ENCODE data around the gene DUSP22.

The DUSP22 gene

DNA sequence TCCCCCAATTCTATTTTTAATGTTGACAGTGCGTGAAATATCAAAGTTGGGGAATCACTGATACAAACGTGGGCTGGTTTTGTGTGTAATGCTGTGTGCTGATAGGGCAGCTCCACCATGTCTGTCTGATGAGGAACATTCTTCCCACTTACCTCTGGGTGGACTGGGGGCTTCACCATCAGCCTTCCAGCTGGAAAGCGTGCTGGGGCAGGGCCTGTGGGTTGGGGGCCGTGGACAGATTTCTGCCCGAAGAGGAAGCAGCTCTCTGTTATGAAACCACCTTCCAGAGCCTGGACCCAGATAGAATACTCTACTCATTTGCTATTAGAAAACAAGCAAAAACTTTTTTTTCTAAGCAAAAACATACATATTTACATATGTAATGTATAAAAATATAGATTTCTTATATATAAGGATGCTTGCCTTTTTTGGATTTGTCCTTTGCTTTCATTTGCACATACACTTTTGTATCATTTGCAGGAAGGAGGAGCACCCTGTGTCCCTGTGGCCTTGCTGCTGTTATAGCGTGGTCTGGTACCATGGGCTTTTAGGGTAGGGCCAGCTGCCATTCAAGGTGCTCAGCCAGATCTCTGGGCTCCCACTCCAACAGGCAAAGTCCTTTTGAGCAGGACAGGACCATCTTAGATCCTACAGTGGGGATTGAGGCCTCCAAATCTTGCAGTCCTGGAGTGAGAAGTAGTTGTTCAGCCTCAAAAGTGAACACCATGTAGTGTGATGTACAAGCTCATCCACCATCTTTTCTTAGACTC, 48.1 kb downstream of the DUSP22 start:
- DNase-seq (ENCODE audit: low spot score) = no peak

DNA sequence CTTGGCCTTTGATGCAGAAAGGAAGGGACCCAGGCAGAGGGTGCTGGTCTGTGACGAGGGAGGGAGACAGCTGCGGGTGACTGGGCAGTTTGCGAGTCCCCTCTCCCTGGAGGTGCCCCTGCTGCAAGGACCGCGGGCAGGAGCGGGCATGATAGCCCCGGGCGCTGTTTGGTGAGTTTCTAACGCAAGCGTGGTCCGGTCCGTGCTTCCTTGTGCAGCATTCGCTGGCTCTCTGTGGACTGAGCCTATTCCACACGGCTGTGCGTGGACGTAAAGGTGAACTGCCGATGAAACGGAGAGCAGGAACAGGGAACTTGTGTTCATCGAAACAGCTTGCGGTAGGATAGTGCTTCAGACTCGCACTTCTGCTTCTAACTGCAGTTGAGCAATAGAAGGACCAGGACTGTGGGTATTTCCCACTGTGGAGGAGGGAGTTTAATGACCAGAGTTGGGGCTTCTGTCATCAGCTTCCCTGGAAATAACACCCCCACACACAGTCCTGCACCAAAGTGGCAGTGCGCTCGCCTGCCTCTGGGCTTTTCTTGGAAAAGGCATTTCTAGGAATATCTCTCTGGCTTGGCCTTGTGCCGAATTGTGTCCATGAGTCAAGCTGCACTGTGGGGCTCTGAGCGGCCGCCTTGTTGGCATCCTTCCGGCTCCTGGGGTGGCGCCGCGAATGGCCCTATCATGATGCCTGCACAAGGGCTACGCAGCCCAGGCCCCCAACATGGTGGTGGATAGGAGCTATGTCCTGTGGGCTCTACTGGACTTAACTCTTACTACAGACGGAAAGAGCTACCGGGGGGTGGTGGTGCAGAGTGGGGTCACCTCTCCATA, 48.9 kb downstream of the DUSP22 start:
- no peak for DNase-seq (ENCODE audit: low spot score)

DNA sequence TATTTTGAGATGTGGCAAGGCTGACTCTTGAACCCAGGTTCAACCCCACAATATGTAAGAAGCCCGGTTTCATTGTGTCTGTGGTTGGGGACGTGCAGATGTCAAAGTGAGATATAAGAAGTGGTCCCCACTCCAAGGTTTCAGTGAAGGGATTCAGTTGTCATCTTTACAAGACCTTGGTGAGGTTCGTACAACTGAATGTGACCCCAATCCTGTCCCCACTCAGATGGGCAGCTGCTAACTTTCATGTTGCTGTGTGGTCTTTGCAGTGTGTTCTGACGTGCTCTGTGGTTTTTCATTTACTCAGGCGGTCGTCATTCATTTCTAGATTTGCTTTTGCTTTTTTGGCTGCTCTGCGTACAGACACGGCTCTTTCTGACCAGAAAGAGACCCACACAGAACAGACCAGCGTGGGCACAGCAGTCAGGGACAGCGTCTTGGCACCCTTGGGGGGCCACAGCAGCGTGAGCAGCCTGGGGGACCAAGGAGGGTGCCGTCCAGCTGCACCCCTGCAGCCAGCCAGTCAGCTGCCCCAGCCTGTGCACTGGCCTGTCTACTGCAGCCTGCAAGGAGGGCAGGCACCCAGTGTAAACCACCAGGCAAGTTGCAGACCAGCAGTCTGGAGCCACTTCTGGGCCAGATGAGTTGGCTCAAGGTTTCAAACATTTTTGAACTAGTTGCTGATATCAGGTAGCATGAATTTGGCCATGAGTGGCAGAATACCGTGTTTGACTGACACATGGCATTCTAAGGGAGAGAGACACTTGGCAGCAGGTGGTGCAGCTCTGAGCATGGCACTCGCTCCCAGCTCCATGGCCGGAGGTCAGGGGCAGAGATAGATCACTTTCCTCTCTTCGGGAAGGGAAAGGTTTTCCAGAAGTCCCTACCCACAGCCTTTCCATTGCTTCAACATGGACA, 49.9 kb downstream of the DUSP22 start:
- DNase-seq (ENCODE audit: low spot score) = no peak

DNA sequence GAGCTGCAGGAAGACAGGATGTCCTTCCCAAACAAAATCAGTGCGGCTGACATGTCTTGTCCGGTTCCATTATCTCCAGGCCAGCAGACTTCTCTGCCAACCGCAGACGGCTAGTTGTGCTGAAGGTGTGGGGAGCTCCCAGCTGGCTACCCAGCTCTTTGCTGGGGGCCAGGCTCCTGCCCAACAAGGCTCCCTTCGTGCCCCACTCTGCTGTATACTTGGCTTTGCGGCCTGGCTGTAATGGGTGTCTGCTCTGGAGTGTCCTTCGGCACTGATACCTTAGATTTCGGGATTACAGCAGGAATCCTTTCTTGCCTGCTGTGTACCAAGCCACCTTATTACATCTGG, 50.5 kb downstream of the DUSP22 start:
- DNase-seq (ENCODE audit: low spot score) = no peak

- DNase-seq (ENCODE audit: low spot score) = no peak
Measured at GRCh38 chr6:343226-343935, 51.1 kb downstream of the DUSP22 start.

DNA sequence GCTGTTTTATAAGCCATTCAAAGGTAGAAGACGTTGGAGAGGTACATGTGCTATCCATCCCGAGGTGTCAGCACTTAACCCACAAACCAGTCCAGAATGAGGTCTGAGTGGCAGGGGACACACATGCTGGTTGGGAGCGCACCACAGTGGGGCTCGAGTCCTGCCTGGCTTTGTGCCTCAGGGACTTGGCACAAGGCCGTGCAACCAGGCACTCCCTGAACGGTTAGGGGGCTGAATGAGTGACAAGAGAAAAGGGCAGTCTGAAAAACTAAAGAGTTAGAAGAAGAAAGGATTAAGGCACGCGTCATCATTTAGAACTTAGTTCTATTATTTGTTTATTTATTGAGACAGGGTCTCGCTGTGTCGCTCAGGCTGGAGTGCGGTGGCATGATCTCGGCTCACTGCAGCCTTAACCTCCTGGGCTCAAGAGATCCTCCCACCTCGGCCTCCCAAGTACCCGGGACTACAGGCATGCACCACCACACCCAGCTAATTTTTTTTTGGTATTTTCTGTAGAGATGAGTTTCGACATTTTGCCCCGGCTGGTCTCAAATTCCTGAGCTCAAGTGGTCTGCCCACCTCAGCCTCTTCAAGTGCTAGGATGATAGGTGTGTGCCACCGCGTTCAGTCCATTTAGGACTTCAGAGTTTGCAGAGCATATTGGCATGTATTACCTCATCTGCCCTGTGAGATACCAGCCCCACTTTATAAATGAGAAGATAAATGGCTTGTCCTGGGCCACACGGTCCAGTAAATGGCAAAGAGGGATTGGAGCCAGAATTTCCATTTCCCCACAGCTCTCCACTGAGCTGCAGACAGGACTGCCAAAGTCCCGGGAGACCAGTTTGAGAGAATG, 51.9 kb downstream of the DUSP22 start:
- no peak for DNase-seq (ENCODE audit: low spot score)

DNA sequence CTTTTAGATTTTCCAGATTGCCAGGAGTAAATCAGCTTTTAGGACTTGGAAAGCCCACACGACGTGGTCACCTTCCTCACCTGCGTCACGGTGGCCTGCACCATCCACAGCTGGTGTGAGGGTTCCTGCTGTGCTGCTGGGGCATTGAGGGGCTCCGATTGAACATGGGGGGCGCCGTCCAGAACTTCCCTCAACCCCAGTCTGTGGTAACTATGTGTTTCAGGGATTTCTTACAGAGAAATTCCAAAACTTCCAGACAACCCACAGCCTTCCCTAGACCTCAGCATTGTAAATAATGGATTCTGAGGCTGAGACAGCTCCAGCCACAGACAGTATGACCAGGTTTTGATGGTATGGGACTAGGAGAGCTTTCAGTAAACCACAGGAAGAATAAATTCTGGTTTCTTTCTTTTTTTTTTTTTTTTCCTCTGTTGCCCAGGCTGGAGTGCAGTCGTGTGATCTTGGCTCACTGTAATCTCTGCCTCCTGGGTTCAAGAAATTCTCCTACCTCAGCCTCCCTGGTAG, 52.6 kb downstream of the DUSP22 start:
- no peak for DNase-seq (ENCODE audit: low spot score)

DNA sequence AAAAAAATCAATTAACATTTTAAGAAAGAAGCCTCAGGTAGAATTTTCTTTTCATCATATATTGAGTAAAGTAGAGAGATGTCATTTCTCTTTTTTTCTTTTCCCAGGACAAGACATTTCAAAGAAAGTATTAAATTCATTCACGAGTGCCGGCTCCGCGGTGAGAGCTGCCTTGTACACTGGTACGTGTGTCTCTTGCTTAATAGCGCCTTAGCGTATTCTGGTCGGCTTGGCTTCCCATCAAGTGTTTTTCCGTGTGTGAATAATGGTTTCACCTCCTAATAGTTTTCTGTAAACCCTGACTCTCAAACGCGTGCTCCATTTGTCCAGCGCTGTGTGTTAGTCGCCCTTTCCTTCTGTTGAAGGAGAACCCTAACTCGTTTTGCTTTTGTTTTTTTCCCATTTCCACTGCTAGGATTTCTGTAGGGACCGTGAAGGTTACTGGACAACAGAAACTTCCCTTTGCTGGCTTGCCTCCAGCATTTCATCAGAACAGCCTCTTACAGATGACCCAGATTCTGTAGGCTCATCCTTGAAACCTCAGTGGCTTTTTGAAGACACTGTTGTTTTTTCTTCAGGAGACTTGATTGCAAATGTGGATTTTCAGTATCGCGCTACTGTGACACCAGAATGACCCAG, 53.6 kb downstream of the DUSP22 start:
- DNase-seq (ENCODE audit: low spot score) = no peak

- DNase-seq (ENCODE audit: low spot score) = no peak
Measured at GRCh38 chr6:346386-347030, 54.2 kb downstream of the DUSP22 start.

DNA sequence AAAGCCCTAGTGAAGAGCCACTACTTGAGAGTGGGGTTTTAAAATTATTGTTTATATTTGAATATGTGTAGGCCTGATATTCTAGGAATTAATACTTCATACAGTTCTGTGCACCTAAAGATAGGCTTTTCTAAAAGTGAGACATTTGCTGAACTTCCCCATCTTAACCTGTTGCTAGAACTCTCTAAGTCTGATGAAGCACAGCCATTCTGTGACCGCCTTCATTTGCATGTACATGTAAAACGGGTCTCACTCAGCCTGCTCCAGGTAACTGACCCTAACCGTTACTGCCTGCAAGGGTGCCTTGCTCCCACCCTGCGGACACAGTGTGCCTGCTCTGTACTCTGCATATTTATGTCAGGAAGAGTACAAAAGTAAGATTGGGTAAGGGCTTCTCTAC, 54.9 kb downstream of the DUSP22 start:
- DNase-seq (ENCODE audit: low spot score) = peak; percentile 68

DNA sequence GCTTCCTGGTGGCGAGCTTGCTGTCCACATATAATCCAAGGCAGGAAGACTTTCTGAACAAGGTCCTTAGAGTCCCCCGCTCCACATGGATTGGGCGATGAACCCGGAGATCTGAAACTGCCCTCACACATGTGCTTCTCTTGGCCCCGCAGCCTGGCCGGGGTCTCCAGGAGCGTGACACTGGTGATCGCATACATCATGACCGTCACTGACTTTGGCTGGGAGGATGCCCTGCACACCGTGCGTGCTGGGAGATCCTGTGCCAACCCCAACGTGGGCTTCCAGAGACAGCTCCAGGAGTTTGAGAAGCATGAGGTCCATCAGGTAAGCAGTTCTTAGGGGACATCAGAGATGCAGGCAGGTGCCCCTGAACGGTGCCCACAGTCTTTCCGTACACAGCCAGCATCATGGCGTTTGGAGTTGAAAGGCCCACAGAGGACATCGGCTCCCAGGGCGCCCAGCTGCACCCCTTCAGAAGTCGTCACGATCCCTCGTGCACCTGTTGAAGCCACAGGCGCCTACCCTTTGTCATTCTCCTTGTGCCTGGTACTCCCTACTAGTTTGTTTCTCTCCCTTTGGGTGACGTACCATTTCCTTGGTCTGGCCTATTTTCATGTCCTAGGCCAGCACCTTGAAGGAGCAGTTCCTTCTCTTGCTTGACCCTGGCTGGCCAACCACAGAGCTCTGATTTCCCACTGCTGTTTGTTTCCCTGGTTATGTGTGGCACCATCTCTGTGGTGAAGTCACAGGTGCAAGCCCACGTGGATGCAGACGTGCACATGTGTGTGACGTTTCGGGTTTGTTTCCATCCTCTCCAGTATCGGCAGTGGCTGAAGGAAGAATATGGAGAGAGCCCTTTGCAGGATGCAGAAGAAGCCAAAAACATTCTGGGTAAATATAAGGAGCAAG, 55.9 kb downstream of the DUSP22 start:
- DNase-seq (ENCODE audit: low spot score) = no peak

DNA sequence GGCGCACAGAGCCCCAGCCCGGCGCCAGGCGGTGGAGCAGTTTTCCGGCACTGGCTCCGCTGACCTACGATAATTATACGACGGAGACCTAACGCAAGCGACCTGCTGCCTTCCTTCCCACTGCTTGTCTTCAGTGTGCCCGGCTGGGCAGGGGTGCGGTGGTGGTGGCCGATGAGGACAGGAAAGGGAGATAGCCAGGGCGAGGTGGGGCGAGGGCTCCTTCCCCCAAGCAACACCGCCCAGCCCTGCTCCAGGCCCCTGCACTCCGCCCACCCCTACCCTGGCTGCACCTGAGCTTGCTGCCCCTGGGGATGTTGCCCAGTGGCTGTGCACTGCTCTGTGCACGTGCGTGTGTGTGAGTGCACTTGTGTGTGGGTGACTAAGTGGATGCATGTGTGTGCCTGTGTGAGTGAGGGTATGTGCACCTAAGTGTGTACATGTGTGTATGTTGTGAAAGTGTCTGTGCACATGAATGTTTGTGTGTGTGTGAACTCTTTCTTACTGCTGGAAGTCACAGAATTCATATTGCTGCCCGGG, 56.6 kb downstream of the DUSP22 start:
- no peak for DNase-seq (ENCODE audit: low spot score)

DNA sequence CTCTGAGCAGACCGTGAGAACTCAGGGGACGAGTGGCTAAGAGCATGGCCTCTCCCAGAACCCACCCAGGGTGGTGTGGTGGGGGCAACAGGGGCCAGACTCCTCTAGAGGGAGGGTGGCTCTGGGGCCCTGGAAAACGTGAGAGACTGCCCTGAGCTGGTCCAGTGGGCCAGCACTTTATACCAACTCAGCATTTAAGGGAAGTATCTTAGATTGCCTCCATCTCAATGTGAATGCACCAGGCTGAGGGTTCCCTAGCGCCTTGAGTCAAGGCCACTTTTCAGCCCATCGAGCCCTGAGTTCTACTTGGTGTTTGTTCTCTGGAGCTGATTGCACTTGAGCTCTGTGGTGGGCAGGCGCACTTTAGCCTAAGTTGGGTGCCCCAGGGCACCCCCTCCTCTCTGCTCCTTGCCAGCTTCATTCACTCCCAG, 57.2 kb downstream of the DUSP22 start:
- no peak for DNase-seq (ENCODE audit: low spot score)

DNA sequence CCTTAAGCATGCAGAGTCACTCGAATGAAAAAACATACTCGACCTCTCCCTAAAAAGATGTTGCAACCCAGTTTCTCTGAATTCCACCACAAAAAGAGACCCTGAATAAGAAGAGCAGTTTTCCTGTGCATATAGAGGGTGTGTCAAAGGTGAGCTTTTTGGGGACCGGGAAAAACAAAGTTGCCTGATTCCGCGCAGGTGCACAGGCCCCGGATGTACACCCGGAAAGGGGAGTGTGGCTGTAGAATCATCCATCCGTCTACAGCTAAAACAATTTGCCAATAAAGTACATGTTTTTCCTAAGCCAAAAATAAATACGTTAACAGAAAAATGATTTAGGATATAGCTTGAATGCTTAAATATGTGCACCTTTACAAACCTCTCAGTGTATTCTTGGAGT, 58.1 kb downstream of the DUSP22 start:
- no peak for DNase-seq (ENCODE audit: low spot score)

DNA sequence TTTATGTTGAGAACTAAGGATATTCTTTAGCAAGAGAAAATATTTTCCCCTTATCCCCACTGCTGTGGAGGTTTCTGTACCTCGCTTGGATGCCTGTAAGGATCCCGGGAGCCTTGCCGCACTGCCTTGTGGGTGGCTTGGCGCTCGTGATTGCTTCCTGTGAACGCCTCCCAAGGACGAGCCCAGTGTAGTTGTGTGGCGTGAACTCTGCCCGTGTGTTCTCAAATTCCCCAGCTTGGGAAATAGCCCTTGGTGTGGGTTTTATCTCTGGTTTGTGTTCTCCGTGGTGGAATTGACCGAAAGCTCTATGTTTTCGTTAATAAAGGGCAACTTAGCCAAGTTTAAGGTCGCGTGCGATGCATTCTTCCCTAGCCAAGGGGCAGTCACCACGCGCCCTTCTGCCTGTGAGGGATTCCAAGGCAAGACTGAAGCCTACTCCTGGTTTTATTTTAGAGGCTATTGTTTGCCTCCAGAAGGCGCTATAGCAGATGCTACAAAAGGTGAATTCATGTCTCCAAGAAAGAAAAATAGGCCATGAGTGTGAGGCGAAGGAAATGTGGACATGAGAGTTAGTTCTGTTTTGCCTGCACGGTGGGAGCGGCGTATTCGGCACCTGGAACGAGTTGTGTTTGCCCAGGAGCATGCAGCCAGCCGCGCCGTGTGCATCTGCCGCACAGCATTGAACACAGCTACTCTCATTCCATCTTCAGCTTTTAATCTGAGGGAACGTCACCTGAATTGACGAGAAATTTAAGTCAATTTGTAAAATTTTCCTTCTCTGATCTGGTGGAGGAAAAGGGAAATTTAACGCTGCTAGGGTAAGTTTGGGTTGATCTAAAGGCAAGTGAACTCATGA, 59.0 kb downstream of the DUSP22 start:
- DNase-seq (ENCODE audit: low spot score) = no peak

DNA sequence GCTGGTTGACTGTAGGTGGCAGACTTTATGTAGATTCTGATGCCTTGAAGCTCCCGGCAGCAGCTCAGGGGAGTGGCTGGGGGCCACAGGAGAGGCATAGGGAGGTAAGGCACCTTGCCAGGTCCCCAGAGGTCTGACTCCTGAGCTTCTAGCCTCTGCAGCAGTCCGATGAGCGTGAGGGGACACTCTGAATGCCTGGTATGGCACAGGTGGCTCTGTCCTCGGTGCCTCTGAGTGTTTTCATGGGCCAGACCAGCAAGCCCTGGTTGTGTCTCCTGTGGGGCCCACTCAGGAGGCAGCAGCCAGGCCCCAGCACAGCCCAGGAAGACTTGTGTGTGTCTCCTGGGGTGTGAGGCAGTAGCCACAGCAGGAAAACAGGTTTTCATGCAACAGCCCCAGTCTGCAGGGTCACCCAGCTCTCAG, 59.6 kb downstream of the DUSP22 start:
- DNase-seq (ENCODE audit: low spot score) = peak; percentile 56

DNA sequence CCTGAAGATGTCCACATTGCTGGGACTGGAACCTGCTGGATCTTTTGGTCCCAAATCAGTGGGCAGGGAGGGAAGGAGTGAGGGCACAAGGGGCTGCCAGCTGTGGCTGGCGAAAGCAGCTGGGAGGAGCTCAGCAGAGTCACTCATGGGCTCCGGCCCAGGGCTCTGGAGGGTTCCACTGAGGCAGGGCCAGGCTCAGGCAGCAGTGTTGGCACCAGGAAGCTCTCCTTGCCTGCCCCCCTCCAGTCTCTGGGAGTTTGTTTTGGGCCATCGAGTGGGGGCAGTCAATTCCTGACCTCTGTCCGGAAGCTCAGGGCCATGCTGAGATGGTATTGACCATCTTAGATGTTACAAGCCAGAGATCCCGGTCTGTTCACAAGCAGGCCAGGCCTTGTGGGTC, 60.2 kb downstream of the DUSP22 start:
- DNase-seq (ENCODE audit: low spot score) = no peak
